ENCODE data around the gene ZNF830. TPM values are rescaled to one million over a fixed set of nuclear protein-coding genes. Genes with fewer than 3 reads are reported as not detected.
"Not testable (repeated sequence)": the region's sequence is repeated elsewhere in the genome, so short reads cannot be mapped to it uniquely, and the experiment has no call there.

Gene ZNF830
- polyA plus RNA-seq, 3 donors: 2.1 to 4.7 (median 4.2) TPM

DNA sequence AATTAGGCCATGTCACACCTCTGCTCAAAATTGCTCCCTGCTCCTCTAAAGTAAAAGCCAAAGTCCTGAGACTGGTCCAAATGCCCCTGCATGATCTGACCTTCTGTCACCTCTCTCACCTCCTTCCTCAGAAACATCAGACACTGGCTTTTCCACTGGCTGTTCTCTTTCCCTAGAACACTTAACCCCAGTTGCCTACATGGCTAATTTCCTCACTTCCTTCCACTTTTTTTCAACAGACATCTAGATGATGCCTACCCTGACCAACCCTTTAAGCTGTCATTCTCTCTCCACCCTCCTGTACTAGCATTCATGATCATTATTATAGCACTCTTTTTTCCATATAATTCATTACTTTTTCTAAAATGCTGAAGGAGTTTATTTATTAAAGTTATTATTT lies 31.1 kb upstream of the ZNF830 start:
- H3K27me3 Mint-ChIP-seq (ENCODE audit: low read depth in 3 of 3): peaks cover 0 to 2% (median 0%) of the 10 kb centered on the region in 3 donors
- TF ChIP-seq, protein P1, sequence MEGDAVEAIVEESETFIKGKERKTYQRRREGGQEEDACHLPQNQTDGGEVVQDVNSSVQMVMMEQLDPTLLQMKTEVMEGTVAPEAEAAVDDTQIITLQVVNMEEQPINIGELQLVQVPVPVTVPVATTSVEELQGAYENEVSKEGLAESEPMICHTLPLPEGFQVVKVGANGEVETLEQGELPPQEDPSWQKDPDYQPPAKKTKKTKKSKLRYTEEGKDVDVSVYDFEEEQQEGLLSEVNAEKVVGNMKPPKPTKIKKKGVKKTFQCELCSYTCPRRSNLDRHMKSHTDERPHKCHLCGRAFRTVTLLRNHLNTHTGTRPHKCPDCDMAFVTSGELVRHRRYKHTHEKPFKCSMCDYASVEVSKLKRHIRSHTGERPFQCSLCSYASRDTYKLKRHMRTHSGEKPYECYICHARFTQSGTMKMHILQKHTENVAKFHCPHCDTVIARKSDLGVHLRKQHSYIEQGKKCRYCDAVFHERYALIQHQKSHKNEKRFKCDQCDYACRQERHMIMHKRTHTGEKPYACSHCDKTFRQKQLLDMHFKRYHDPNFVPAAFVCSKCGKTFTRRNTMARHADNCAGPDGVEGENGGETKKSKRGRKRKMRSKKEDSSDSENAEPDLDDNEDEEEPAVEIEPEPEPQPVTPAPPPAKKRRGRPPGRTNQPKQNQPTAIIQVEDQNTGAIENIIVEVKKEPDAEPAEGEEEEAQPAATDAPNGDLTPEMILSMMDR (IDR thresholded peaks at IDR 0.05): no peak

DNA sequence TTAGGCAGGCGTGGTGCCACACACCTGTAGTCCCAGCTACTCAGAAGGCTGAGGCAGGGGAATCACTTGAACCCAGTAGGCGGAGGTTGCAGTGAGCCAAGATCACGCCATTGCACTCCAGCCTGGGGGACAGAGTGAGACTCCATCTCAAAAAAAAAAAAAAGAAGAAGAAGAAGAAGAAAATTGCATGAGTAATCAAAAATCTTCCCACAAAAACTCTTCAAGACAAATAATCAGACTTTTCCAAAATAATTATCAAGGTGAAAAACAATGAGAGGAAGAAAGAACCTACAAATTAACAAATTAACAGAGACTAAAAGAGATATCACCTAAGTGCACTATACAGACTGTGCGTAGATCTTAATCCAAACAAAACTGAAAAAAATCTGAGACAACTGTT lies 10.6 kb upstream of the ZNF830 start:
- H3K79me2 ChIP-seq (ENCODE audit: insufficient read depth, low read length); H3K36me3 ChIP-seq (replicated peaks in 1 of 2; ENCODE audit: control insufficient read depth in 1 of 2, insufficient read depth in 2 of 2, low read length in 2 of 2); DNase-seq; H3K36me3 Mint-ChIP-seq; H3K27me3 ChIP-seq (ENCODE audit: control insufficient read depth in 2 of 2, insufficient read depth in 2 of 2, low read length in 2 of 2); H3K4me1 ChIP-seq (ENCODE audit: control insufficient read depth in 1 of 2, insufficient read depth in 2 of 2, low read length in 2 of 2); H4K20me1 ChIP-seq (ENCODE audit: insufficient read depth, low read length); H2AFZ ChIP-seq (ENCODE audit: insufficient read depth, low read depth, low read length, poor library complexity, severe bottlenecking); H3K9me3 ChIP-seq (replicated peaks in 1 of 2; ENCODE audit: control insufficient read depth in 1 of 2, insufficient read depth in 1 of 2, low read length in 2 of 2); H3K9ac ChIP-seq (ENCODE audit: insufficient read depth, low read length, poor library complexity, severe bottlenecking); H3K4me1 Mint-ChIP-seq; H3K27me3 Mint-ChIP-seq (ENCODE audit: low read depth in 3 of 3); H3K4me3 ChIP-seq (replicated peaks in 1 of 3; ENCODE audit: low read depth in 2 of 3, low read length in 3 of 3); H3K4me3 Mint-ChIP-seq; H3K27ac ChIP-seq (ENCODE audit: low read depth in 1 of 2, low read length in 2 of 2); intact Hi-C loops (cut with micrococcal nuclease); H3K27ac Mint-ChIP-seq; H3K9me3 Mint-ChIP-seq; H3K4me2 ChIP-seq (replicated peaks; ENCODE audit: extremely low read depth, low read length, poor library complexity, severe bottlenecking): not testable (repeated sequence)
- 80% methylated on average over 1 of the region's 4 CpGs for WGBS (ENCODE audit: insufficient coverage)

More for the DNA sequence above, 31.1 kb upstream of the ZNF830 start:
- Histone ChIP-seq H3K4me3 (replicated peaks in 1 of 3; ENCODE audit: low read depth in 2 of 3, low read length in 3 of 3) (no peak overlapping the region), H3K36me3 (replicated peaks in 1 of 2; ENCODE audit: control insufficient read depth in 1 of 2, insufficient read depth in 2 of 2, low read length in 2 of 2) (no peaks in the 10 kb centered on the region), H3K27me3 (ENCODE audit: control insufficient read depth in 2 of 2, insufficient read depth in 2 of 2, low read length in 2 of 2) (no peaks in the 10 kb centered on the region), H3K79me2 (ENCODE audit: insufficient read depth, low read length) (no peaks in the 10 kb centered on the region), H3K4me1 (ENCODE audit: control insufficient read depth in 1 of 2, insufficient read depth in 2 of 2, low read length in 2 of 2) (peaks cover 0 to 6% of the 10 kb centered on the region in 2 donors), H3K9ac (ENCODE audit: insufficient read depth, low read length, poor library complexity, severe bottlenecking) (no peak overlapping the region), H2AFZ (ENCODE audit: insufficient read depth, low read depth, low read length, poor library complexity, severe bottlenecking) (no peak overlapping the region), H3K4me2 (replicated peaks; ENCODE audit: extremely low read depth, low read length, poor library complexity, severe bottlenecking) (no peak overlapping the region), H4K20me1 (ENCODE audit: insufficient read depth, low read length) (no peaks in the 10 kb centered on the region), H3K9me3 (replicated peaks in 1 of 2; ENCODE audit: control insufficient read depth in 1 of 2, insufficient read depth in 1 of 2, low read length in 2 of 2) (no peaks in the 10 kb centered on the region), H3K27ac (ENCODE audit: low read depth in 1 of 2, low read length in 2 of 2) (no peak overlapping the region)
- Mint-ChIP-seq H3K4me1 (peaks cover 8% of the 10 kb centered on the region), H3K27ac (no peak overlapping the region), H3K4me3 (no peak overlapping the region), H3K9me3 (no peaks in the 10 kb centered on the region), H3K36me3 (no peaks in the 10 kb centered on the region)
- no peak for DNase-seq
- intact Hi-C loops (cut with micrococcal nuclease): no loop called here
